GM21390 (cell line): Measurements from ENCODE around the gene HSPA12A.

ENCODE experiments used
- ATAC-seq: cut with Tn5 transposase; IDR thresholded peaks from one replicate; pipeline ENCODE4 v1.9.1; 2021; ENCODE audit not compliant: unreplicated experiment

HSPA12A gene

DNA sequence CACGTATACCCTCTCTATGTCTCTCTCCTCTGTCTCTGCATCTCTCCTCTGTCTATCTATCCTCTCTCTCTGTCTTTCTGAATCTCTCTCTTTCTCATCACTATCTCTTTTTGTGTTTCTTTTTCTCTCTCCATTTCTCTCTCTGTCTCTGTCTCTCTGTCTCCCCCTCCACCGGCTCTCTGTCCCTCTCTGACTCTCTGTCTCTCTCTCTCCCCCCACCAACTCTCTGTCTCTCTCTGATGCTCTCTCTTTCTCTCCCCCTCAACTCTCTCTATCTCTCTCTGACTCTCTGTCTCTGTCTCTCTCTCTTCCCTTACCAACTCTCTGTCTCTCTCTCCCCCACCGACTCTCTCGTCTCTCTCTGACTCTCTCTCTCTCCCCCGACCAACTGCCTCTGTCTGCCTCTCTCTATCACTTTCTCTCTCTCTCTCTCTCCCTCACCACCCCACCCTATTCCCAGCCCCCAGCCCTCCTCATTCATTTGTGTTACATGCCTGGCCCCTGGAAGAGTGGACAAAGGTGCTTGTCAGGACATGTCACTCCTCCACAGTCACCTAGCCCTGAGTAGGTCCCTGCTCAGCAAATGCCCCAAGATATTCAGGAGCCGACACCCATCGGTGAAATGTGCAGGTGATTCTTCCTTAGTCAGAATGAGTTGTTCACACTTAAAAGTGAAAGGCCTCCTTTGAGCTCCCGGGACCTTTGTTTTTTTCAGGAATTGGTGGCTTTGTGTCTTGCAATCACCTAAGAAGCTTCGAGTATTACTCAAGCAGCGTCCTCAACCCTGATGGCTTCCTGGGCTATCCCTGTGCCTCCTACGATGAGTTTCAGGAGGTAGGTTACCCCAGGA is 108.0 kb downstream of the HSPA12A start:
- ATAC-seq, result no peak

DNA sequence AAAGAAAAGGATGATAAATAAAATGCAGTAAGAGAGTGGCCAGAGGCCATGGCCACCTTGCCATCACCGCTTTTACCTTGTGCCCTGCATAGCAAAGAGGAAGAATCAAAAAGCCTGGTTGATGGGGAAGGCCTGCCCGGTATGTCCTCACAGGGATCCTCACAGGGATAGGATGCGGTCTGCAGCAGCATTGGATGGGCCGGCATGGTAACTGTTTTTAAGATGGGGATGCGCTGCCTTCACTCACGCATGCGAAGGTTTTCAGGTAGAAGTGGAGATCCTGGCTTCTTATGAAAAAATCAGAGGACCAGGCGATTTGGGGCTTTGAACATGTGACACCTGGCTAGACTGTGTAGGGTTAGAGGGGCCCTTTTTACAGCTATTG is 109.2 kb downstream of the HSPA12A start:
- no peak for ATAC-seq

DNA sequence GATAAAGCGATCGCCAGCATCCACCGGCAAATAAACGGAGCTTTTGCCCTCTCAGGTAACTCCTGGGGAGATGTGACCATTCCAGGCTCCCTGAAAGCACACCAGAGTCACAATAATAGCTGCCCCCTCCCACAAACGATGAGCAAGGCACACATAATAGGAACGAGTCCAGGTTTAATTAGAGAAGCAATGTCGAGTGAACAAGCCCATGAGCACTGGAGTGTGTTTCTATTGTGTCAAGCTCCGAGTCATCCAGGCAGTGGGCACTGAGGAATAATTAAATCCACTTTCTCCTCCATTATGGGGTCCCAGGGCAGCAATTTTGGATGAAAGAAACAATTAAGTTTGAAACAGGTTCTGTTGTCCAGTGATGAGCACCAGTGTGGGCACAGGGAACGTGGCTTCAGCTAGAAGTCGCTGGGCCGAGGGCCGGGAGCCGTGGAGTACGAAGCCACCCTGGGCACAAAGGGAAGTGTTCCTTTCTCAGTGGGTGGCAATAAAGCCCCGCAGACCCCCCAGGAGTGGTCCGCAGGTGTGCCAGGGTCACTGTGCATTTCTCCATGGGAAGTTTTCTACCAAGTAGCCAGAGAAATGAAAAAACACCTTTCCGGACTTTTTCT is 109.7 kb downstream of the HSPA12A start:
- no peak for ATAC-seq

DNA sequence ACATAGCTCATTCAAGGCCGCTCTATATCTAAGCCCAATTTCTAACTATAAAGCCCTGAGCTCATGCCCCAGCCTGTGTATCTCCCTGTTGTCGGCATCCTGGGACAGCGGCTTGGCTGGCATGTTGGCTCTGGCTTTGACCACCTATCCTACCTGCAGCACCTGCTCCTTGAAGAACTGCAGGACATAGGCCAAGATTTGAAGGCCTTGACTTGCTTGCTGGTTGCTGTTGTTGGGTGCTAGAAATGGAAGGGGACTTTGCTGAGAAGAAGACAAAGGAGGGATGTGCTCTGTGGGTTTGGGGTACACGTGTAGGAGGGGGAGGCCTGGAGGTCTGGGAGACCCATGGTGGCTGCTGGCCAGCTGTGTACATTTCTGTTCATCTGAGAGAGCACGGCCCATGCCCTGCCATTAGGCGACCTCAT is 110.5 kb downstream of the HSPA12A start:
- ATAC-seq, result no peak

DNA sequence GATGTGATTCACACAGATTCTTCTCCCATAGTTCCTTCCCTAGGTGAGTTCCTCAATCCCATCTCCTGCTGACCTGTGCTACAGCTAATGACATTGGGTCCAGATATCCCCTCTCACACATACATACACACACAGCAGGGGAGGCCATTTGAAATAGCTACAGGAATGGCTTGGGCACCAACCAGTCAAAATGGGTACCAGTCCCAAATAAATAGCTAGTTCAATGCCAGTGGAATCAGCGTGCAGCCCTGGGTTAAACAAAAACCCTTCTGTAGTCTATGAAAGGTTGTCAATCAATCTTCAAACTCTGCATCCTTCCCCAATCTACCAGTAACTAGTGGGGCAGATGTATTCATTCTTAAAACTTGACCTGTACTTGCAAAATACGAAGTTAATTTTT is 112.3 kb downstream of the HSPA12A start:
- ATAC-seq, result no peak

DNA sequence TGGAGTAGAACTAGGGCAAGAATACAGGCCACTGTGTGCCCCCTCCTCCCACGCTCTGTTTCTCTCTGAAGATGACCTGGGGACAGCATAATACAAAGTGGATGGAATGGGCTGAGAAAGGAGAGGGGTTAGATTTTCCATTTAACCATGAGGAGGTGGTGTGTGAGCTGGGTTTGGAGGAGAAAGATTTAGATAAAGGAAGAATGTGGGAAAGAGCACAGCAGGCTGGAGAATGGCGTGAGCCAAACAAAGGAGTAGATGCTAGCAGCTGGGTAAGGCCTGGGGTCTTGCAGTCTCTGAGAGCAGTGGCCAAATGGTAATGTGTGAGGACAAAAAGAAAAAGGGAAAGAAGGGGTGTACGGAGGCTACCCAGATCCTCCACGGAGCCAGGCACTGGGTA is 113.0 kb downstream of the HSPA12A start:
- ATAC-seq, result no peak

DNA sequence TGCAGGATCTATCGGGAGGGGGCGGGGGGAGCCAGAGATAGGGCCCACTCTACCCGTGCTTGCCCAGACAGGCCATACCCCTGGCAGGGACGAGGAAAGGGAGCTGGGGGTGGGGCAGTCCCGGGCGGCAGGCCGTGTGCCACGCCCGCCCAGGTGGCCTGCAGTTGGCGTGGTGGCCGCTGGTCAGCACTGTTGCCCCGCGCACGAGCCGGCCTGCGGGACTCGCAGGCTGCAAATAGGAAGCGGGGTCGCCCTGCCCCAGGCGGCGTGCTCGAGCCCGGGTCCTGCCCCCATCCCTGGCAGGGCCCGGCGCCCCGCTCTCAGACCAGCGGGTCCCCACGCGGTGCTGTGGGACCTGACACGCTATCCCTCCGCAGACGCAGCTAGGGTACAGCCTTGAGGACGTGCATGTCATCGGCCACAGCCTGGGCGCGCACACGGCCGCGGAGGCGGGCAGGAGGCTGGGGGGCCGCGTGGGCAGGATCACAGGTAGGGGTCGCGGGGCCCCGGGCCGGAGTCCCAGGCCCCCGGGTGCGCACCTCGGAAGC is 114.9 kb downstream of the HSPA12A start:
- no peak for ATAC-seq

DNA sequence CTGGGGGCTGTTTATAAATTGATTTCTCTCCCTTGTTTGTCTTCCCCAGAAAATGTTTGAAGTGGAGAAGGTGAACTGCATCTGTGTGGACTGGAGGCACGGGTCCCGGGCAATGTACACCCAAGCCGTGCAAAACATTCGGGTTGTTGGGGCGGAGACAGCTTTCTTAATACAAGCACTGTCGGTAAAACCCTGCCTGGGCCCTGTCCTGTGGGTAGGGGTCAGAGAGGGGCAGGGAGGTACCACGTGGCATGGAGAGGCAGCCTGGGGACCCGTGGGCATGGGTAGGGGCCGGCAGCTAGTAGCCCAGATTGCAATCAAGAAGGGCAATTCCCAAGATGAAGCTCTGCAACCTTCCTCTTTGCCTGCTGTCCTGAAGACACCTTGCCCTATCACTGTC is 115.6 kb downstream of the HSPA12A start:
- ATAC-seq, result no peak

DNA sequence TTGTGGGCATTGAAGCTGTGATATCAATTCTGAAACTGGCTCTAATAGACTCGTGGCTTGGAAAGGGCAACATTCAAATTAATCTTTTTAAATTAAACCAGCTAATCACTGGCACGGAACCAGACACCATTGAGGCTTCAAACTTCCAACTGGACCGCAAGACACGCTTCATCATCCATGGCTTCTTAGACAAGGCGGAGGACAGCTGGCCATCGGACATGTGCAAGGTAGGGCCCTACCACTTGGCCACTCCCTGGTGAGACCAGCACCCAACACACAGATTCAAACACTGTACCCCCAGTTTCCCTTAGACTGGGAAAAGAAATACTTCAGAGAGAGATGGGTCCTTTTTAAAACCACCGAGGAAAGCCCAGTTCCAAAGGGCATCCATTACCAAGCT is 116.5 kb downstream of the HSPA12A start:
- ATAC-seq, result no peak

DNA sequence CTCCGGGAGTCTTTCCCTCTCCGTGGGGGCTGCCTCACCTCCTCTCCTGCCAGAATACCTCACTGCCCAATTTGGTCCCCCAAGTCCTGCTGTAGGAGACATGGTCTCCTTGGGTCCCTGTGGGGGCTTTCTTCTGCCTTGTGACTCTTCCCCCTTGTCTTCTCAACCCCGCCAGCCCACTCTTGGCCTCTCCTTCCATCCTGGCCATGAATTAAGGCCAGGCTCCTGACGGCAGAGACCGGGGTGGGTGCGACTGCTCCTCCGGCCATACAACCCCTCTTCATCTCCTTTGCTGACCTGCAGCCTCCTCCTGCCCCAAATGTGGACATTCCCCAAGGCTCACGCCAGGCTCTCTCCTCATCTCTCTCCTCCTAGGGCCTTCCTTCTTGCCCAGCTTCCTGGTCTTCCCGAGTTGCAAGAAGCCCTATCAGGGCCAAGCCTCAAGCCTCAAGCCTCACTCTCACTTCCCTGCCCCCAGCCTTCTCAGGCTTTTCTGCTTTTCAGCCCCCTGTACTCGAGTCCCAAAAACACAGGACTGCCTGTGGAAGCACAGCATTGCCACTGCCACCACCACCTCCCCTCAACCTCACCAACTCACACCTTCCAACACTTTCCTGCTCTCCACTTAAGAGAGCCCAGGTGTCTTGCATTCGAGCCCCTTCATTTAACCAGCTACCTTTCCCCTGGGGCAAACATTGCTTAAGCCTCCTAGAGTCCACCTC is 120.3 kb downstream of the HSPA12A start:
- ATAC-seq, result no peak

DNA sequence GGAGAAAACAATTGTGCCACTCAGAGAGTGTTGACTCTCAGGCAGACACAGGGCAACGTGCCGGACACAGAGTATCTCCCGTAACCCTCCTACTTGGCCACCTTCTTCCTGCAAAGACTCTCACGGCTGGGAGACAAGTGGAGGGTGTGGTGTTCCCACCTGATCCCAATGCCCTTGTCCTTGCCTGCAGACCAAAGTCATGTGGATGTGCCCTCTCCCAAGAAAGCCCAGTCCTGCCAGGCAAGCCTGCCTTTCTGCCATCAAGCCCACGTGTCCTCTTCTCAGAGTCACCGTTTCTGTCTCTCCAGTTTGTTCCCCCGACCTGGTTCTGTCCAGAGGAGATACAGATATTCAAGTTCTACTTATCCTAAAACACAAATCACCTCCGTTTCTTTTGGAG is 120.9 kb downstream of the HSPA12A start:
- no peak for ATAC-seq
